ENCODE data around the gene BTBD9.
"Not testable (repeated sequence)": the region's sequence is repeated elsewhere in the genome, so short reads cannot be mapped to it uniquely, and the experiment has no call there.

Gene BTBD9

GRCh38 chr6:38387461-38387860 lies 252.3 kb downstream of the BTBD9 start:
- no peak for DNase-seq (ENCODE audit: low read depth)

- no peak for DNase-seq (ENCODE audit: low read depth)
These were observed 260.9 kb downstream of the BTBD9 start for GRCh38 chr6:38378801-38379200.

- DNase-seq (ENCODE audit: low read depth), result no peak
These were observed 263.8 kb downstream of the BTBD9 start for GRCh38 chr6:38375937-38376336.

GRCh38 chr6:38375341-38375740 lies 264.4 kb downstream of the BTBD9 start:
- DNase-seq (ENCODE audit: low read depth), result no peak

GRCh38 chr6:38371881-38372280 lies 267.8 kb downstream of the BTBD9 start:
- DNase-seq (ENCODE audit: low read depth), result no peak

- DNase-seq (ENCODE audit: low read depth), result no peak
These were observed 268.8 kb downstream of the BTBD9 start for GRCh38 chr6:38370653-38371601.

GRCh38 chr6:38367231-38367630 lies 272.5 kb downstream of the BTBD9 start:
- DNase-seq (ENCODE audit: low read depth), result no peak

GRCh38 chr6:38366234-38366633 lies 273.5 kb downstream of the BTBD9 start:
- DNase-seq (ENCODE audit: low read depth), result no peak

- no peak for DNase-seq (ENCODE audit: low read depth)
These were observed 275.0 kb downstream of the BTBD9 start for GRCh38 chr6:38364775-38365174.

- no peak for DNase-seq (ENCODE audit: low read depth)
These were observed 275.6 kb downstream of the BTBD9 start for GRCh38 chr6:38364127-38364526.

- DNase-seq (ENCODE audit: low read depth), result no peak
These were observed 284.2 kb downstream of the BTBD9 start for GRCh38 chr6:38355519-38355918.

GRCh38 chr6:38354905-38355304 lies 284.8 kb downstream of the BTBD9 start:
- no peak for DNase-seq (ENCODE audit: low read depth)

GRCh38 chr6:38354037-38354381 lies 285.7 kb downstream of the BTBD9 start:
- no peak for DNase-seq (ENCODE audit: low read depth)

GRCh38 chr6:38353310-38354036 lies 286.3 kb downstream of the BTBD9 start:
- no peak for DNase-seq (ENCODE audit: low read depth)

GRCh38 chr6:38352636-38353035 lies 287.1 kb downstream of the BTBD9 start:
- no peak for DNase-seq (ENCODE audit: low read depth)

GRCh38 chr6:38350942-38351341 lies 288.8 kb downstream of the BTBD9 start:
- no peak for DNase-seq (ENCODE audit: low read depth)

GRCh38 chr6:38350220-38350619 lies 289.5 kb downstream of the BTBD9 start:
- DNase-seq (ENCODE audit: low read depth), result no peak

- DNase-seq (ENCODE audit: low read depth), result no peak
These were observed 289.9 kb downstream of the BTBD9 start for GRCh38 chr6:38349795-38350194.

- DNase-seq (ENCODE audit: low read depth), result no peak
These were observed 290.5 kb downstream of the BTBD9 start for GRCh38 chr6:38349221-38349620.

GRCh38 chr6:38348371-38348770 lies 291.4 kb downstream of the BTBD9 start:
- no peak for DNase-seq (ENCODE audit: low read depth)

GRCh38 chr6:38347829-38348228 lies 291.9 kb downstream of the BTBD9 start:
- DNase-seq (ENCODE audit: low read depth), result not testable (repeated sequence)

- DNase-seq (ENCODE audit: low read depth), result no peak
These were observed 293.2 kb downstream of the BTBD9 start for GRCh38 chr6:38346291-38347079.

- no peak for DNase-seq (ENCODE audit: low read depth)
These were observed 294.1 kb downstream of the BTBD9 start for GRCh38 chr6:38345586-38345985.
